Erythroblast (primary cell): Measurements from ENCODE around the gene ACVRL1.
"Not testable (repeated sequence)": the region's sequence is repeated elsewhere in the genome, so short reads cannot be mapped to it uniquely, and the experiment has no call there.

Experiments
- DNase-seq, 2 experiments: peaks; one replicate each; lab custom pipeline; 2025; lab: John Stamatoyannopoulos, UW
- GATA1 ChIP-seq: IDR thresholded peaks from 2 replicates; pipeline ENCODE4 v1.6.1; 2011; ENCODE audit warnings: low read depth, mild to moderate bottlenecking, control low read depth, low read length, moderate library complexity
- POLR2A ChIP-seq: IDR thresholded peaks from 2 replicates; pipeline ENCODE4 v1.6.1; 2011; ENCODE audit warnings: mild to moderate bottlenecking, low read length

The ACVRL1 gene

GRCh38 chr12:51869496-51869865, 37.8 kb upstream of the ACVRL1 start:
- TF ChIP-seq GATA1 (no peak), POLR2A (no peak)
- DNase-seq, result no peak

DNA sequence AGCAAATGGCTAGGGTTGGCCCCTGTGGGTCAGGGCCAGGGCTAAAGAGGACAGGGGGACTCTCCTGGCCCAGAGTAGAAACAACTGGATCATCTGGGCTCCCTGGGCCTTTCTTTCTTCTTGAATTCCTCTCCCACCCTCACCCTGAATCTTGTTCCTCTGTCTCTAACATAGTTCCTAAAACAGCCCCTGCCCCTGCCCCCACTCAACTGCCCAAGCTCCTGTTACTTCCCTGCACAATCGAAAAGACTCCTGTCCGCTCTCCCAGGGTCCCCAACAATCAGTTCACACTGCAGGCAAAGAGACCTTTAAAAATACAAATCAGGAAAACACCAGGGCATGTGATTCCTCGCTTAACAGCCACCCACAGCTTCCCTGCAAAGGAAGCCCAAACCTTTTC, 37.4 kb upstream of the ACVRL1 start:
- TF ChIP-seq GATA1, result no peak
- no peak for TF ChIP-seq POLR2A
- no peak for DNase-seq

- TF ChIP-seq GATA1, result no peak
- no peak for TF ChIP-seq POLR2A
Observed at GRCh38 chr12:51870504-51870903, 36.8 kb upstream of the ACVRL1 start.

GRCh38 chr12:51871126-51871525, 36.2 kb upstream of the ACVRL1 start:
- no peak for TF ChIP-seq GATA1
- TF ChIP-seq POLR2A, result no peak
- no peak for DNase-seq

More at GRCh38 chr12:51870504-51870903, 36.8 kb upstream of the ACVRL1 start:
- no peak for DNase-seq

DNA sequence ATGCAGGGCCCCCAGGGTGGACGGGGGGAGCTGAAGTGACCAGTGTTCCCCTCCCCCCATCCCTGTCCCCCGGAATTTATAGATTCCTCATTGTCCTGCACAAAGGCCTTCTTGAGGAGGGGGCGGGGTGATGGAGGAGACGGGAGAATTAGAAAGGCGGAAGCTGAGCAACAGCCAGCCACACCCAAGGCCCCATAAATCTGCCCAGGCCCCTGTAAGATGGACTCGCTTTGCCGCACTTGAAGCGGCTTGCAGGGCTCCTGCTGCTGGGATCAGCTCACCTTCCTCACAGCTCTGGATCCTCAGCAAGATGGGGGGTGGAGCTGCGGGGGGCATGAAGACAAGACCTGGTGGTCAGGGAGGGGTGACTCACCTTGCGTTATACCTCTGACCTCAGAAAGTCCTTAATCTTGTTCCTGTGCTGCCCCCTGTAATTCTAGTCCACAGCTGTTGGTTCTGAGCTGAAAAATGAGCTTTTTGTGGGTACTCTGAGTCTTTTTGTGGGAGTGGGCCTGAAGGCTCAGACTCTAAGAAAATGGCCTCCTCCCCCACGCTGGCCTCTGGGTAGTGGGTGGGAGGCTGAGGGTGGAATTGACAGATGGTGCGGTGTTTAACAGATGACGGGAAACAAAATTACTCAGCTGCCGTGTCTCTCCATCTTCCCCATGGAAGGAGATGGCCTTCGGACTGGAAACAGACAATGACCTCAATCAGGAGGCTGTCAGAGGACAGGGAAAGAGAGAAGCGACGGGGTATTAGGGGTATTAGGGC, 35.2 kb upstream of the ACVRL1 start:
- TF ChIP-seq POLR2A (no peak), GATA1 (no peak)
- DNase-seq, result no peak

GRCh38 chr12:51872689-51872981, 34.7 kb upstream of the ACVRL1 start:
- DNase-seq, result no peak
- TF ChIP-seq GATA1 (no peak), POLR2A (no peak)

DNA sequence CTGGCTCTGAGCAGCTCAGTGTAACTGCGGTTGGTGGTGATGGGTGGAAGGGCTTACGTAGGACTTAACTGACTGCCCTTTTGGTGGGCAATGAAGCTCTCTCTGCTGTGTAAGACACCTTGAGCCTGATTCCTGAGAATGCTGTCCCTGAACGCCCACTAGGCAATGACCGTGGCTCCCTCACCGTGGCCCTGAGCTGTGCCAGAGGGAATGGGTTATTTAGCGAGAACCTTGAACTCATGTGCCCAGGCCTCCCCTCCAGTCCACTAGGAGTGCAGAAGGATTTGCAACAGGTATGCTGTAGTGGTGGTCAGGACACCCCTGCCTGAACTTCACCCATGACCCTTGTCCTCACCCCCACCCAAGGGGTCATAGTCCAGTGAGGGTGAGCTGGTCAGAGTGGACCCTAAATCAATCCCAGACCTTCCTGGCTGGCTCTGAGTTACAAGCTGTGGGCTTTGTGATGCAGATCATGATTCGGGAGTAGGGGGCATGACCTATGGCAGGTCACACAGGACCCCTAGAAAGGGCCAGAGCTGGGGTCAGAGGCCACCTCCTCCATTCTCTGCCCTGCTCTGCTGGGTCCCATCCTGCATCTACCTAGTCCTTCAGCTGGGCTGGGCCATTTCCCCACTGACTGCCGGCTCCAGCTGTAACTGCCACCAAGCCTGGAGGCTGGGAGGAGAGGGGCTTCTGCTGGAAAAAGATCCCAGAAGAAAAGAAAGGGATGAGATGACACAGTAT, 33.9 kb upstream of the ACVRL1 start:
- no peak for DNase-seq
- TF ChIP-seq POLR2A (no peak), GATA1 (no peak)

DNA sequence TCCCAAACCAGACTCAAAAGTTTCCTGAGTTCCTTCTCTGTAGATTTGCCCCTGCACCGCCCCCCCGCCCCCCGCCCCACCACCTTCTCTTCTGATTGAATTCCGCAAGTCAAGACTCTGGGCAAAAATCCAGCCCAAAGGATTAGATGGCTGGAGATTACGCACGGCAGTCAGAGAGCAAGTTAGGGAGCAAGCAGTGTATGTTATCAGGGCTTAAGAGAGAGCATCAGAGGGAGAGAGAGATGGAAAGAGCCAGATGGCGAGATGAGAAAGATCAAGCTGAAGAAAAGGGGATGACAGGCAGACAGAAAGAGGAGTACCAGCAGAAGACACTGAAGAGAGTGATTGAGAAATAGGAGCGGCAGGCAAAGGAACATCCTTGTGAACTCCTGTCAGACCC, 33.3 kb upstream of the ACVRL1 start:
- TF ChIP-seq POLR2A (no peak), GATA1 (no peak)
- no peak for DNase-seq

DNA sequence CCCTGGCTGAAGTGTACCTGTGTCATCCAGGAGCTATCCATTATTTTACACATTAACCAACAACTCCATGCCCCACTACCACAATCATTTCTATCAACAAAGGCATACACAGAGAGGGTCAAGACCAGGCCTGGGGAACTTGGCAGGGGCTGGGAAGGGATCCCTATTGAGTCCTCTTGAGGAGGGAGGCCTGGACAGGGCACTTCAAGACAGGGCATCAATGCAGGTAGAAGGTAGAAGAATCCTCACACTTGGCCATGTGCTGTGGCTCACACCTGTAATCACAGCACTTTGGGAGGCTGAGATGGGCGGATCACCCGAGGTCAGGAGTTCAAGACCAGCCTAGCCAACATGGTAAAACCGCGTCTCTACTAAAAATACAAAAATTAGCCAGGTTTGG, 32.8 kb upstream of the ACVRL1 start:
- TF ChIP-seq GATA1 (no peak), POLR2A (no peak)
- DNase-seq, result no peak

DNA sequence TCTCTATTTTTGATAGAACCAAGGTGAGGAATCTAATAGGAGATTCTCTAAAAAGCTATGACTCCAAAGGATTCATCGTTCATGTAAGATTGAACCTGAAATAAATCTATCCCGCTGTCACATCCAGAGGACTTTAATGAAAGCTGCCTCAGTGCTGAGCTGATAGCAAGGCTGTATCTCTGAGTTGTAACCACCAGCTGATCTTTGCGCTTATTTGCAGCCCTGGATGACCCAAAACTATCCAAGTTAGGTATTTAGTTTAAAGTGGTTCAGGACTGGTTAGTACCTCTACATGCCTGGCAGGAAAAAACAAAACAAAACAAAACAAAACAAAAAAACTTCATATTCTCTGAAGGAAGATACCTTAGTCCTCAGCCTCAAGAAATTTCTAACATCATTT, 28.2 kb upstream of the ACVRL1 start:
- TF ChIP-seq POLR2A (no peak), GATA1 (no peak)

DNA sequence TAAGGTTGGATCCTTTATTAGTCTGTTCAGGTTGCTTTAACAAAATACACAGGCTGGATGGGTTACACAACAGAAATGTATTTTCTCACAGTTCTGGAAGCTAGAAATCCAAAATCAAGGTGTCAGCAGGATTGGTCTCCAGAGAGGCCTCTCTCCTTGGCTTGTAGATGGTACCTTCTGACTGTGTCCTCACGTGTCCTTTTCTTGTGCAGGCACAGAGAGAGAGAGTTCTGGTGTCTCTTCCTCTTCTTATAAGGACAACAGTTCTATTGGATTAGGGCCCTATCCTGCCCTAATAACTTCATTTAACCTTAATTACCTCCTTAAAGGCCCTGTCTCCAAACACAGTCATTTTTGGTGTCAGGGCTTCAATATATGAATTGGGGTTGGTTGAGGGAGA, 24.0 kb upstream of the ACVRL1 start:
- peak in 1 of 2 experiments; percentile 24 for DNase-seq
- no peak for TF ChIP-seq POLR2A
- TF ChIP-seq GATA1, result no peak

More for the DNA sequence above, 28.2 kb upstream of the ACVRL1 start:
- DNase-seq, result no peak

- DNase-seq, result peak in 1 of 2 experiments; percentile 54
- TF ChIP-seq POLR2A, result no peak
- TF ChIP-seq GATA1, result no peak
Observed at GRCh38 chr12:51883998-51884675, 23.2 kb upstream of the ACVRL1 start.

- no peak for TF ChIP-seq GATA1
- TF ChIP-seq POLR2A, result no peak
- peak; percentile 55 to 80 for DNase-seq
Observed at GRCh38 chr12:51884676-51885229, 22.6 kb upstream of the ACVRL1 start.

DNA sequence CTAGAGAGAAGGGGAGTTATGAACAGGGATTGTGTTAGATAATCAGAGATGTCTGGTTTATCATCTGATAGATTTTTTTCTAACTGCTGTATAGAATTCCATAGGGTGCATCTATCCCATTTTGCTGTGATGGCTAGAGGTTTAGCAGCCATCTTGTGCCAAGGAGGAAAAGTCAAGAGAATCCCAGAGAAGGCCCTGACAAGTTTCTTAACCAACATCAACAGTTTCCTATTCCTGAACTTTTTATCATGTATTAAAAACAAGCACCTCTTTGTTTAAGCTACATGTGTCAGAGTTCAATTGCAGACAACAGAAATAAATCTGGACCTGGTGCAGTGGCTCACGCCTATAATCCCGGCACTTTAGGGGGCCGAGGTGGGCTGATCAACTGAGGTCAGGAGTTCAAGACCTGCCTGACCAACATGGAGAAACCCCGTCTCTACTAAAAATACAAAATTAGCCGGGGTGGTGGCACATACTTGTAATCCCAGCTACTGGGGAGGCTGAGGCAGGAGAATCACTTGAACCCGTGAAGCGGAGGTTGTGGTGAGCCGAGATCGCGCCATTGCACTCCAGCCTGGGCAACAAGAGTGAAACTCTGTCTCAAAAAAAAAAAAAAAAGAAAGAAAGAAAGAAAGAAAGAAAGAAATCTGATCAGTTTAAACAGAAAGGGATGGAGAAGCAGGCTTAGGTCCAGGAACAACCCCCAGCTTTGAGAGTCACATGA, 21.8 kb upstream of the ACVRL1 start:
- not testable (repeated sequence) for DNase-seq
